ENCODE measurements around the gene FCHO1.

Gene FCHO1

GRCh38 chr19:17737690-17738153 lies 13.6 kb upstream of the FCHO1 start:
- no peak for DNase-seq

DNA sequence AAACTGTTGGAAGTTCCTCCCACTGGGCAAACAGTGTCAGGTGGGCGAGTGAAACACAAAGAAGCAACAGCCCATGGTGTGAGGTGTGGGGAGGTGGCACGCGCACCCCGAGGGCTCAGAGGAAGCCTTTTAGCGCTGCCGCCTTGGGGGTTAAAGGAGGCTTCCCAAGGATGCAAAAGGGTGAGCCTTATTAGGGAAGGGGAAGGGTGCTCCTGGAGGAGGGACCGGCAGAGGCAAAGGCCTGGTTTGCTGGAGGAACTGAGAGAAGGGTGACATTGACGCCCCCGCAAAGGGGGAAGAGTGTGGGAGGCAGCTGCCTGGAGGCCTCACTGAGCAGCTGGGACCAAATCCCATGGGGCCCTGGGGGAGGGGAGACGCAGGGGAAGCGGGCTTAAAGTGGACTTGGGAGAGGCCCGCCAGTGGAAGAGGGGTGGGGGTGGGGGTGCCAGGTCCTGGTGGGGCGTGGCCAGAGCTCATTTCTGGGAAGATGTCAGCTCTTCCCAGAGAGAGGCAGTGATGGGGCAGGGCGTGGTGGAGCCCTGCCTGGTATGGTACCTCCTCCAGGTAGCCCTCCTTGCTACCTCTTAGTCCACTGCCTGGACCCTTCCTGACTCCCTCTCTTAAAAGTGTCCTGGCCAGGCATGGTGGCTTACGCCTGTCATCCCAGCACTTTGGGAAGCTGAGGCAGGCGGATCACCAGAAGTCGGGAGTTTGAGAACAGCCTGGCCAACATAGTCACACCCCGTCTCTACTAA lies 12.0 kb upstream of the FCHO1 start:
- no peak for DNase-seq

GRCh38 chr19:17741456-17741855 lies 9.8 kb upstream of the FCHO1 start:
- DNase-seq = no peak

- DNase-seq = no peak
These were observed 7.2 kb upstream of the FCHO1 start for GRCh38 chr19:17743874-17744580.

DNA sequence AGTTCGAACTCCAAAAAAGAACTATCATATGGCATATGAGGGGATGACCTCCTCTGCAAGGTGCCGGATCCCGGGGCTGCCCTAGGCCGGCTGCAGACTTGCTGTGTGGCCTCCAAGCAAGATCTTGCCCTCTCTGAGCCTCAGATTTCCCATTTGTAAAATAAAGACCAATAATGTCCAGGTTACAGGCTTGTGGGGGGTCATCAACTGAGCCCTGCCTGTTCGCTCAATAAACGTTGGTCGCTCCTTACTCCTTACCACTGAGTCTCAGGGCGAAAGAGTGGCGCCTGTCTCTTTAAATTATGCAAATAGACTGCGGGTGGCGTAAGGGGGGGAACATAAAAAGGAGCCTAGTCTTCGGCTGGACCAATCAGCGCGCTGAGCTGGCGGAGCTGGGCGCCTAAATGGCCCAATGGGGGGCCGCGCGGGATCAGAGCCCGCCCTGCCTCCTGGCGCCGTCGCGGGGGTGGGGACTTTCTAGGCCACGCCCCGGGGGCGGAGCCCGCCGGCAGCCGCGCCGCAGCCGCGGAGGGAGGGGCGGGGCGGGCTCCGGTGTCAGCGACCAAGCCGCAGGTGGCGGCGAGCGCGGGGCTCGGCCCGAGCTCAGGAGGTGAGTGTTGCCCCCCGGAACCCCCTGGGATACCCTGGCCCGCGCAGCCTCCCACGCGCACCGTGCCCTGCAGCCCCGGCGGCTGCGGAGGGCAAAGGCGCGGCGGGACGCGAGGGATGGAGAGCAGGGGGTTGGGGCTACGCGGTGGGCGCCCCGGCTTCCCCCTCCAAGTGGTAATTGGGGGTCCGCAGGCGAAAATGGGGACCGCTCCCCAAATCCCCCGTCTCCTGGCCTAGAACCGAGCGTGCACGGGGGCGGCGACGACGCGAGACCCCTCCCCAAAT lies 3.8 kb upstream of the FCHO1 start:
- peak; percentile 90 for DNase-seq

DNA sequence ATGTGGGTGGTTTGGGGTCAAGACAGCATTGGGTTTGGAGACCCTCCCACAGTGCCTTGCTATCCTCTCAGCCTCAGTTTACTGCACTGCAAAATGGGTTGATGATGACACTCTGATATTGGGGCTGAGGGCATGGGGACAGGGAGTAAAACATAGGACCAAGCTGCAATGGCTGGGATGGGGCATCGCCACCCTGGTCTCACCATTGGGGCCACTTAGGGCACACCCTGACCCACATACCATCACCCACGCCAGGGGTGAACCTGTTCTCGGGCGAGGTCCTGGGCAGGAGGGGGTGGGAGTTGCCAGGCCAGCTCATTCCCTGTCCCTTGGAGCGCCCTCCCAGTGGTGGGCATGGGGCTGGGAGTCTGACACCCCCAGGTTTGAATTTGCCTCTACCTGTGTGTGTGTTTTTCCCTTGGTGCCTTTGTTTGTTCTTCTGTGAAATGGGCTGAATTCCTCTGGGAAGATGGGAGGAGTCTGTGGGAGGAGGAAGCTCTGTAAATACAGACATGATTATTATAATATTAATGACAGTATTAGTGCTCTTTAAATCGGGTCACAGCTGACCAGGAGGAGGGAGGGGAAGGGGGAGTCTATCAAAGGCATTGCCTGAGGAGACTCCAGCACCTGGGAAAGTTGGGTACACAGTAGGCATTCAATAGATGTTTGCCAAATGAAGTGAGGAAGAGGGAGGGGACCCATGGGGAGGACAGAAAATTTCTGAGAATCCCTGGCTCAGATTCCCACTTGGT lies 2.2 kb upstream of the FCHO1 start:
- no peak for DNase-seq

DNA sequence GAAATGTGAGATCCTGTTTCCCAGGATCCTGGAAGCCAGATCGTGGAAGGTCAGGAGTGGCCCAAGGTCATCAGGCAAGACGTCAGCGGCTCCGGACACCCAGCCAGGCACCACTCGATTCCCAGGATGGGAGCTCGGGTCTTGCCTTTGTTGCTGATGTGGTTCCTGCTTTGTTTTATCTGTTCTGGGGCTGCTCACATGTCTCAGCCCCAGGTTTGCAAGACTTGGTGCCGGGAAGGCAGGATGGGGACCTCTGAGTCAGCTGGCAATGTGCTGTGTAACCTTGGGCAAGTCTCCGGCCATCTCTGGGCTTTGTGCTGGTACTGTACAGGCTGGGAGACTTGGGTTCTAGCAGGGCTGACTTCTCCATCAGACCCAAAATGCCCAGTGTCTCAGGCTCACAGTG lies 1.4 kb upstream of the FCHO1 start:
- DNase-seq = no peak

GRCh38 chr19:17751912-17752273 lies 616 bp downstream of the FCHO1 start:
- DNase-seq = no peak

DNA sequence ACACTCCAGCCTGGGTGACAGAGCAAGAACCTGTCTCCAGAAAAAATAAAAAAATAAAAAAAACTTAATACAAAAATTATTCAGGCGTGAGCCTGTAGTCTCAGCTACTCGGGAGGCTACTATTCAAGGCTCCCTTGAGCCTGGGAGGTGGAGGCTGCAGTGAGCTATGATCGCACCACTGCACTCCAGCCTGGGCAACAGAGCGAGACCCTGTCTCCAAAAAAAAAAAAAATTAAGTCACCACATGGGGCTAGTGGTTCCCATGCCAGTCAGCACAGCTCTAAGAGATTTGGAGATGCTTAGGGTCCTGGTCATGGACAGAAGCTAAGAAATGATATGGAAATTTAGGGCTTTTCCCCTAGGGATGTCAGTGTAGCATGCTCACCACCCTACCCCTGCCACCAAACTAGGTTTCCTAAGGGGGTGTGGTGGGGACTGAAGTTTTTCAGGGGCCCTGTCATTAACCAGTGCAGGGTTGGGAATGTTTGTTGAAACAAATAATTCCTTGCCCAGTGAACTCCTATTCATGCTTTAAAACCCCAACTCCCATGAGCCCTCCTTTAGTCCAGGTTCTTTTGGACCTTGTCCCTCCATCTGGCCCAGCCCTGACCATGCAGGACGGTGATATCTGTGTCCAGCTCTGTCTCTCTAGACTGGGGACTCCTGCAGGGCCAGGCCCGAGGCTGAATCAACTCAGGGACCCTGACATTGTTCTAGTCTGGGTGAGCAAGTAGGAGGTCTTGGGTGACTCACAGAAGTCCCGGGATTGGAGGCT lies 1.8 kb downstream of the FCHO1 start:
- no peak for DNase-seq

- no peak for DNase-seq
These were observed 2.7 kb downstream of the FCHO1 start for GRCh38 chr19:17753976-17754375.

DNA sequence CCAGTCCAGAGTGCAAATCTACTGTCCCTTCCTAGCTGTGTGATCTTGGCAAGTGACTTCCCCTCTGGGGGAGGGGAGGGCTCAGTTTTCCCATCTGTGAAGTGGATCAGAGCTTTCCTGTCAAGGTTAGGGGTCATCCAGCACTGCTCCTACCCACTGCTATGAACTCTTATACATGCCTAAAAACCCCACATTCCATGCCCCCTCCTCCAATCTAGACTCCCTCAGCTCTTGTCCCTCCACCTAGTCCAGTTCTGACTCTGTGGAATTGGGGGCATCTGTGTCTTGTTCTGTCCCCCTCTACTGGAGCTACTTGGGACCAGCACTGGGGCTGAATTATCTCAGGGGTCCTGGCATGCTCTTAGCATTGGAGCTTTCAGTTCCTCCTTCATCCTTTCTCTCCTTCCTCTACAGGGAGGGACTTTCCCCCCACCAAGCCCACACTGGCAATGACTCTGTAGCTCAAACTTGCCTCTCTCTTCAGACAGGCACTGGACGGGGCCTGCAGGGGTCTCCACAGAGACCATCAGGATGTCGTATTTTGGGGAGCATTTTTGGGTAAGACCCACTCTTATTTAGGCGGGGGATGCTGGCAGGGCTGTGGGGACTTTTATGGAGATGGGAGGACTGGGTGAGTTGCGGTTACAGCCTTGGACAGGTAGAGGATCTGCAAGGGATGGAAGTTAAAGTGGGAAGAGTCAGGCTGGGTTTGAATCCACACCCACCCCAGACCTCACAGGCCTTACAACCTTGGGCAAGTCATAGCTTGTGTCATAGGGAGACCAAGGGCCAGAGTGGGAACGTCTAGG lies 3.6 kb downstream of the FCHO1 start:
- no peak for DNase-seq

- DNase-seq = no peak
These were observed 4.2 kb downstream of the FCHO1 start for GRCh38 chr19:17755443-17755890.

DNA sequence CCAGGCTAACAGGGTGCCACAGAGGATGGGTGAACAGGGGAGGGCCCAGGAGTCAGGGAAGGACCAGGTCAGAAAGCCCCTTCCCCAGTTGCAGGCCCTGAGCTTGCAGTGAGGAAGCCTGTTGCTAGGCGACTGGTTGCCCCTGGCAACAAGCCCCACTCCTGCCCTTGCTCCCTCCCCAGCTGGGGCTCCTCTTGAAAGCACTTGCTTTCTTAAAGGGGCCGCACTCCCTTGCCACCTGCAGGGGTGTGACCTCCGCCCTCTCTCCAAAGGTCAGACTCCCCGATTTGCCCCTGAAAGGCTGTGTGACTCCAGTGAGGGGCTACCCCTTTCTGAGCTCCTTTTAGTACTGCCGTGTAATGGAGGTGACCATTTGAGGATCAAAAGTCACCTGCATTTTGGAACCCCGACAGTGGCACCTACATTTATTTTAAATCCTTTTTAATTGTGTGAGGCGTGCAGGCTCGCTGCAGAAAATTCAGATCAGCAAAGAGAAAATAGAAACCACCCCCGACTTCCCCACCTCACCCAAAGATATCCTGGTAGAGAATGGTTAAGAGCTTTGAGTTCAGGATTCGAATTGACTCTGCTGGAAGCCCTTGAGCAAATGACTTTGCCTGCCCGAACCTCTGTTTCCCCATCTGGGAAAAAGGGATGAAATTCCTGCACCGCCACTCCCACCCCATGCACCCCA lies 4.8 kb downstream of the FCHO1 start:
- DNase-seq = no peak

- DNase-seq = peak; percentile 71
These were observed 5.8 kb downstream of the FCHO1 start for GRCh38 chr19:17757125-17757524.

DNA sequence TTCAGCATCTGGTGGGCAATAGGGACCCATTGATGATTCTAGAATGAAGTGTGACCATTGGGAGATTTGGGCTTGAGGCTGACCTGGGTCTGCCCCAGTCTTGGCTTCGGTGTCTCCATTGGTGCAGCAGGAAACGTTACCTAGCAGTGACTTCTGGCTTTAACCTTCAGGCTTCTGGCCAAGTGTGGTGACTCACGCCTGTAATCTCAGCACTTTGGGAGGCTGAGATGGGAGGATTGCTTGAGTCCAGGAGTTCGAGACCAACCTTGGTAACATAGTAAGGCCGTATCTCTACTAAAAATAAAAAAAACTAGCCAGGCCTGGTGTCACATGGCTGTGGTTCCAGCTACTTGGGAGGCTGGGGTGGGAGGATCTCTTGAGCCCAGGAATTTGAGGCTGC lies 7.2 kb downstream of the FCHO1 start:
- no peak for DNase-seq

- no peak for DNase-seq
These were observed 9.9 kb downstream of the FCHO1 start for GRCh38 chr19:17761148-17761547.

DNA sequence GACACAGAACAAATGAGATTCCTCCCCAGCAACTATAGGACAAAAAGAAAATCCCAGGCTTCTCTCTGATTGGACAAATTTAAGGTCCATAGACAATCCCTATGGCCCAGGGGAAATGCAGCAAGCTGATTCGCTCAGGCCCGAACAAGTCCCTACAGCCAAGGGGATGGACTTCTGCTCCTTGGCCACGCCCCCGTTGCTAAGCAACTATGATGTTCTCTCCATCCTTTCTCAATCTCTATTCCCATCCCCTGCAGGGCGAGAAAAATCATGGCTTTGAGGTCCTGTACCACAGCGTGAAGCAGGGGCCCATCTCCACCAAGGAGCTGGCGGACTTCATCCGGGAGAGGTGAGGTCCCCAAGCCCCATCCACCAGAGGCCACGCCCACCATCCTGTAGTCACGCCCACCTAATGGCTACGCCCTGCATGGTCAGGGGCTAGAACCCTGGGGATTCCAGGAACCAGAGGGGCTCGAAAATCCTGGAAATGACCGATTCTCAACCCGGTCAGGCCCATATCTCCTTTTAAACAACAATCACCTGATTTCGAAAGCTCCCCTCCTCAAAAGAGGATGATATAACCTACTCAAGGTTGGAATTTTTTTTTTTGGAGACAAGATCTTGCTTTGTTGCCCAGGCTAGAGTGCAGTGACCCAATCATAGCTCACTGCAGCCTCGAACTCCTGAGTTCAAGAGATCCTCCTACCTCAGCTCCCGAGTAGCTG lies 11.4 kb downstream of the FCHO1 start:
- DNase-seq = no peak

DNA sequence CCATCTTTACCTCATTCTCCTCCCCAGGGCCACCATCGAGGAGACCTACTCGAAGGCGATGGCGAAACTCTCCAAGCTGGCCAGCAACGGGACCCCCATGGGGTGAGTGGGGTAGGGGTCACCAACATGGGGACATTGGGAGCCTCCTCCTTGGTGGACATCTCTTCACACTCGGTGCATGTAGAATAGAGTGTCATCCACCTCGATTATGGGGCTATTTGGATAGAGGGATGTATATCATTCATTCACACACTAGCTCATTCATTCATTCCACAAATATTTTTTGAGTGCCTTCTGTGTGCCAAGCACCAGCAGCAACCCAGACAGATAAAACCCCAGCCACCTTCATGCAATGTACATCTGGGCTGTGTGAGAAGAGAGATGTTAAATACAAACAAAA lies 13.1 kb downstream of the FCHO1 start:
- DNase-seq = no peak

DNA sequence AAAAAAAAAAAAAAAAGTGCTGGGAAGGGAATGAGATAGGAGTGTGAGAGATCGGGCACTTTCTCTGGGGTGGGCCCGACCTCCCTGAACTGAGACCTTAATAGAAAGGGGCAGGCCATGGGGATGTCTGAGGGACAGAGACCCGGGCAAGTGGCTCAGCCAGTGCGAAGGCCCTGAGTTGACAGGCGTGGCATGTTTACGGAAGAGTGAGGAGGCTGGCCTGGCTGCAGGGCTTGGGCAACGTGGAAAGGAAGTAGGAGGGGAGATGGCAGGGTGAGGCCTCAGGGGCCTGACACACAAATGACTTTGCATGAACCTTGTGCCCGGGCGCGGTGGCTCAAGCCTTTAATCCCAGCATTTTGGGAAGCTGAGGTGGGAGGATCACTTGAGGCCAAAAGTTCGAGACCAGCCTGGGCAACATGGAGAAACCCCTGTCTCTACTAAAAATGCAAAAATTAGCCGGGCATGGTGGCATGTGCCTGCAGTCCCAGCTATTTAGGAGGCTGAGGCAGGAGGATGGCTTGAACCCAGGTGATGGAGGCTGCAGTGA lies 13.9 kb downstream of the FCHO1 start:
- DNase-seq = no peak

All from left hindlimb (tissue), 1 donor.